GM18526 (cell line): ENCODE results near the gene PFKP.

ENCODE experiments used
- POLR2A ChIP-seq: IDR thresholded peaks from 3 replicates; pipeline ENCODE4 v1.6.1; 2011; ENCODE audit not compliant: insufficient read length; ENCODE audit errors: extremely low read depth

PFKP gene

GRCh38 chr10:3154666-3155065 lies 87.3 kb downstream of the PFKP start:
- no peak for TF ChIP-seq POLR2A

- TF ChIP-seq POLR2A = no peak
These were observed 91.8 kb downstream of the PFKP start for GRCh38 chr10:3159152-3159551.

DNA sequence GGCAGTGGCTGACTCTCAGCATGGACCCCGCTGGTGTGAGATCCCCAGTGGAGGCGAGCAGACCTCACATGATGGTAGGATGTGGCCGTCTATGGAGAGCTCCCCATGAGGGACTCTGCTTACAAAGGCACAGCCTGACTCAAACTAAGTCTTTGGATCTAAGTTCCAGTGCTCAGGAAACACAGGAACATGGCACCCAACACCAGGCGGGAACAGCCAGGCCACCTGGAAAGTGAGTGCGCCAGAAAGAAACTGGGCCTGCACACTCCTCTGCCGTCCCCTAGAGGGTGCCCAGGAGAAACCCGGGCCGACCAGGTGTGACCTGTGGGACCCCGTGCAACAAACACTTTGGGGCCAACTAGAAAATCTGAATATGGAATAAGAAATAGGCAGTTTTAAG lies 95.2 kb downstream of the PFKP start:
- no peak for TF ChIP-seq POLR2A

GRCh38 chr10:3163879-3164278 lies 96.5 kb downstream of the PFKP start:
- TF ChIP-seq POLR2A = no peak

- no peak for TF ChIP-seq POLR2A
These were observed 97.8 kb downstream of the PFKP start for GRCh38 chr10:3165196-3165595.

DNA sequence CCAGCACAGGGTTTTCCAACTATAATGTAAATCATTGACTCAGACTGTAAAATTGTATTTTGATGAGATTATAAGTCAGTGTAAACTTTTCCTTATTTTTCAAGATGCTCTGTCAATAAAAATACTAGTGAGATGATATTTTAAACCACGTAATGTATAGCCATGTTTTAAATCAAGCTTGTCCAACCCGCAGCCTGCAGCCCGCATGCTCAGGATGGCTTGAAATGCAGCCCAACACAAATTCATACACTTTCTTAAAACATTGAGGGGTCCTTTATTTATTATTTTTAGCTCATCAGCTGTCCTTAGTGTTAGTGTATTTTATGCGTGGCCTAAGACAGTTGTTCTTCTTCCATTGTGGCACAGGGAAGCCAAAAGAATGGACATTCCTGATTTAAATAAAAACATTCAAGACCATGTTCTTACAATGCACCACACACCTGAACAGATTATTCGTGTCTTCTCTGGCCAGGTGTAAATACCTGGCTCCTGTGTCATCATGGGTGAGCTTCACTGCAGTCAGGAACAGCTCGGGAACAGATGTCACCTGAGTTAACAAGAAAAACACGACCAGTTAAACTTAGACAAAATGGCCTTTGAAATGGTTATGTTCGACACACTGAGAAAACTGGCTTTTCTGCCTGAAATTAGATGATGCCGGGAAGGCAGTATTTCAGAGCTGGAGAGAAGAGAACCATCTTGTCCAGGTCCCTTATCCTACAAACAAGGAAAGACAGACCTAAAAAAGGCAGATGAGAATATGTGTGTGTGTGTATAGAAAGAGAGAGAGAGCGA lies 99.3 kb downstream of the PFKP start:
- TF ChIP-seq POLR2A = no peak

GRCh38 chr10:3167611-3168330 lies 100.4 kb downstream of the PFKP start:
- no peak for TF ChIP-seq POLR2A

DNA sequence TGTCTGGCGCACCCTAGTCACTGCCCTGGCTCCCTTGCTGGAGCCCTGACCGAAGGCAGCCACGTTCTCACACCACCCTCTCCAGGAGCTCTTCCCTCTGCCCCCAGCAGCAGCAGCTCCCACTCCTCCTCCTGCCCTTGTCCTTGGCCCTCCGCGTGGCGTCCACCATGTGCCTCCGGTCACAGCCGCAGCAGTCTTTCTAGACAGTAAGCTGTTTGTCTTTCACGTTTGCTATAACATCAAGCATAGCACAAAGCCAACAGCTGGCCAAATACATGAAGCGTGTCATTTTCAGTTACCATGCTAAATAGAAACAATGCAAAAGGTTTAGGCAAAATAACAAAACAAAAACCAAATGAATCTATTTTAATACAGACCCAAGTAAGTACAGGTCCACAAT lies 101.9 kb downstream of the PFKP start:
- no peak for TF ChIP-seq POLR2A

DNA sequence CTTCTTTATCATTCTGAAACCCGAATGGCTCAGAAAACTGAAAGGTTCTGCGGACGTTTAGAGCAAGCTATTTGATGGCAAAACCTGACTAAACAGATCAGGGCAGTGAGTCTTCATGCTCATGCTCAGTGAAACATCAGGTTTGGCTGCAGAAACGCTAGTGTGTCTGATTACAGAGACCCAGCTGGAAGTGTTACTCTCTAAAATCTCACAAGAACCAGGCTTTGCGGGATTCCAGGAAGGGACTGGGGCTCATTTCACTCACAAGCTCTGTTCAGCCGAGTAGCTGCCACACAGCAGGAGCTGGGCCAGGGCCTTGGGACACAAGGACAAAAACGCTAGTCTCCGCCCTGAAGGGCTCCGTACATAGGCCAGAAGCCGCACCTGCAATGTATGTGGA lies 102.3 kb downstream of the PFKP start:
- no peak for TF ChIP-seq POLR2A

GRCh38 chr10:3172081-3172445 lies 104.7 kb downstream of the PFKP start:
- TF ChIP-seq POLR2A = no peak

- peak; percentile 99 for TF ChIP-seq POLR2A
These were observed 105.3 kb downstream of the PFKP start, which contains the start of gene PITRM1 for GRCh38 chr10:3172446-3173170. Gene PITRM1, minus strand, starts transcription at chr10:3172782. Its CDS starts 10 bp downstream, at chr10:3172772.

DNA sequence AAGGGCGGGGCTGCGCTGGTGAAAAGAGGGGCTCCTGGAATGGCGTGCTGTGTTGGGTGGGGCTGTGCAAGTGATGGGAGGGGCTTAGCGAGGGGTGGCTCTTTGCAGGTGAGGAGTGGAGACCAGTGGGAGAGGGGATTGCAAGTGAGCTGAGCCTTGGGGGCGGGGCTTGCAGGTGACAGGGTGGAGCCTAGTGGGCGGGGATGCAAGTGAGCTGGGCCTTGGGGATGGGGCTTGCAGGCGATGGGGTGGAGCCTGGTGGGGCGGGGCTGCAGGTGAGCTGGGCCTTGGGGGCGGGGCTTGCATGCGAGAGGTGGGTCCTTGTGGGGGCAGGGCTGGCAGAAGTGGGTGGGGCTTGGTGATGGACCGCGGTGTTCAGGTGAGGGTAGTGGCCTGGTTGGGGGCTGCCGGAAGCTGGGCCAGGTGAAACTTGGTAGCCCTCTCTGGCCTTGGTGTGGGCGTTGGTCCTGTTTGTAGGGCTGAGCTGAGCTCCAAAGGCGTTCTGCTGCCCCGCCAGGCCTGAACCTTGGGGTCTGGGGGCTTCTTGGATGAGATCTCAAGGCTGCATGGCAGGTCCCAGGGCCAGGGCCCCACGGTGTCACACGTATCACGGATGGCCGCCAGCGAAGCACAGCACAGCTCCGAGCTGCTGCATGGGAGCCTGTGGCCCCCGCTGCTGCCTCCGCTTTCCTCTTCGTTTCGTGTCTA lies 106.0 kb downstream of the PFKP start:
- no peak for TF ChIP-seq POLR2A

- TF ChIP-seq POLR2A = no peak
These were observed 110.7 kb downstream of the PFKP start for GRCh38 chr10:3178042-3178441.

DNA sequence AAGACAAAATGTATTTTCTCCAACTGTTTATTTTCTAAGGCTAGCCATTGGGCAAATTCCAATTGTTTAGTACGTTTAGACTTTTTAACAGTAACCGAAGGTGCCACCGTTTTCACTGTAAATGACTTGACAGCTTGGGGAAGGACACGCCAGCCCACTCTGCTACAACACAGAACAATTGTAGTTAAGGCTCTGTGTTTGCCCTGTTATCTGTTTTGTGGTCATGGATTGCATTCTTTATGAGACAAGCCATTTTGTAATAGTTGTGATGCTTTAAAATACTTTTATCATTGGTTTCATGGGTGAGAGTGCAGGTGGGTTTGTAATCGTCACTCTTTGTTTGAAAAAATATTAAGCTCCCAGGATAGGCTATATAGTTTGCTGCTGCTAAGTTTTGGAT lies 111.8 kb downstream of the PFKP start:
- TF ChIP-seq POLR2A = no peak

GRCh38 chr10:3180355-3181025 lies 113.1 kb downstream of the PFKP start:
- no peak for TF ChIP-seq POLR2A

GRCh38 chr10:3185386-3185785 lies 118.0 kb downstream of the PFKP start:
- no peak for TF ChIP-seq POLR2A
